IMR-90 (cell line): ENCODE data around the gene LAMC2. TPM values are rescaled to one million over a fixed set of nuclear protein-coding genes. Genes with fewer than 3 reads are reported as not detected.
A peak's percentile ranks its signal among the peaks of the same experiment; 100 is the strongest.

Experiments used
- ATAC-seq: fragments of 200-7000 bp; cut with Tn5 transposase; 2 replicates; pipeline ENCODE4 v1.9.1; 2020; ENCODE audit warnings: low read depth, mild to moderate bottlenecking, moderate library complexity
- BruUV-seq: library from RNA; stranded (reverse); fragments of 400-500 nt; replicated peaks from 2 replicates; lab custom pipeline; 2021; lab: Mats Ljungman, UMichigan
- CTCF ChIA-PET: fragments of 300-600 bp; formaldehyde crosslinking; extraction: SDS; loops from one replicate; lab custom pipeline; 2021; ENCODE audit warnings: antibody characterized with exemption; lab: Yijun Ruan, JAX
- POLR2A ChIA-PET: fragments of 300-600 bp; sonication (Branson Sonifier 250); formaldehyde crosslinking; loops from one replicate; lab custom pipeline; 2022; ENCODE audit warnings: antibody characterized with exemption; ENCODE audit not compliant: unreplicated experiment; lab: Charles Lee
- DNase-seq: peaks from one replicate; pipeline ENCODE4 v3.0.0; 2013
- H2AFZ ChIP-seq: replicated peaks from 2 replicates; pipeline ENCODE3; 2013; ENCODE audit warnings: low read length, mild to moderate bottlenecking; ENCODE audit not compliant: poor library complexity
- H2AK5ac ChIP-seq: 2 replicates; pipeline ENCODE4 v1.6.1; 2013; ENCODE audit warnings: low read depth, low read length, inconsistent platforms
- H2AK9ac ChIP-seq: replicated peaks from 2 replicates; pipeline ENCODE3; 2013; ENCODE audit warnings: mild to moderate bottlenecking, low read depth, low read length, moderate library complexity; ENCODE audit not compliant: poor library complexity
- H2BK120ac ChIP-seq: 2 replicates; pipeline ENCODE4 v1.6.1; 2013; ENCODE audit warnings: low read depth, low read length, inconsistent platforms
- H2BK15ac ChIP-seq: 3 replicates; pipeline ENCODE4 v1.6.1; 2013; ENCODE audit warnings: low read depth, low read length, inconsistent platforms
- H2BK20ac ChIP-seq: 2 replicates; pipeline ENCODE4 v1.6.1; 2013; ENCODE audit warnings: low read depth, mild to moderate bottlenecking, inconsistent platforms, low read length, moderate library complexity
- H2BK5ac ChIP-seq: 2 replicates; pipeline ENCODE4 v1.6.1; 2013; ENCODE audit warnings: mild to moderate bottlenecking, low read depth, low read length, inconsistent platforms; ENCODE audit not compliant: poor library complexity, severe bottlenecking
- H3K14ac ChIP-seq: replicated peaks from 2 replicates; pipeline ENCODE4 v1.6.1; 2013; ENCODE audit warnings: low read depth, low read length, inconsistent platforms
- H3K18ac ChIP-seq: 2 replicates; pipeline ENCODE4 v1.6.1; 2013; ENCODE audit warnings: low read depth, low read length, control low read depth
- H3K23ac ChIP-seq: 2 replicates; pipeline ENCODE4 v1.6.1; 2013; ENCODE audit warnings: low read depth, low read length, inconsistent platforms
- H3K27ac ChIP-seq: 2 replicates; pipeline ENCODE4 v1.5.1; 2013; ENCODE audit warnings: mild to moderate bottlenecking, control low read depth, low read length; ENCODE audit not compliant: insufficient read depth
- H3K27me3 ChIP-seq: 2 replicates; pipeline ENCODE4 v1.6.1; 2013; ENCODE audit warnings: low read length; ENCODE audit not compliant: control insufficient read depth, insufficient read depth
- H3K36me3 ChIP-seq: 2 replicates; pipeline ENCODE4 v1.6.1; 2013; ENCODE audit warnings: low read length, mixed read lengths; ENCODE audit not compliant: control insufficient read depth, insufficient read depth
- H3K4ac ChIP-seq: 2 replicates; pipeline ENCODE4 v1.6.1; 2013; ENCODE audit warnings: low read depth, low read length, inconsistent platforms
- H3K4me1 ChIP-seq: 2 replicates; pipeline ENCODE4 v1.6.1; 2013; ENCODE audit warnings: low read length, mixed read lengths; ENCODE audit not compliant: control insufficient read depth, insufficient read depth
- H3K4me2 ChIP-seq: 2 replicates; pipeline ENCODE4 v1.6.1; 2013; ENCODE audit warnings: low read depth, mild to moderate bottlenecking, control low read depth, low read length, moderate library complexity
- H3K4me3 ChIP-seq: 2 replicates; pipeline ENCODE4 v1.5.1; 2013; ENCODE audit warnings: low read depth, mild to moderate bottlenecking, control low read depth, low read length, moderate library complexity; ENCODE audit not compliant: insufficient read depth
- H3K56ac ChIP-seq: 2 replicates; pipeline ENCODE4 v1.6.1; 2013; ENCODE audit warnings: low read length, inconsistent platforms; ENCODE audit not compliant: insufficient read depth; ENCODE audit errors: extremely low read depth
- H3K79me1 ChIP-seq, 2 experiments: 2 replicates each; pipeline ENCODE4 v1.6.1; 2013; ENCODE audit warnings: low read length in 2 of 2, inconsistent platforms in 1 of 2, low read depth in 1 of 2
- H3K9ac ChIP-seq: 2 replicates; pipeline ENCODE4 v1.6.1; 2013; ENCODE audit warnings: low read depth, low read length, control low read depth
- H3K9me1 ChIP-seq: 2 replicates; pipeline ENCODE4 v1.6.1; 2013; ENCODE audit warnings: low read length, inconsistent platforms; ENCODE audit not compliant: insufficient read depth
- H3K9me3 ChIP-seq: 2 replicates; pipeline ENCODE4 v1.6.1; 2013; ENCODE audit warnings: low read length; ENCODE audit not compliant: control insufficient read depth, insufficient read depth
- H4K20me1 ChIP-seq: 2 replicates; pipeline ENCODE4 v1.6.1; 2013; ENCODE audit warnings: low read length, inconsistent platforms; ENCODE audit not compliant: insufficient read depth
- H4K5ac ChIP-seq: 2 replicates; pipeline ENCODE4 v1.6.1; 2013; ENCODE audit warnings: mild to moderate bottlenecking, low read depth, low read length, control low read depth
- H4K8ac ChIP-seq, 2 experiments: 2 replicates each; pipeline ENCODE4 v1.6.1; 2013; ENCODE audit warnings: low read depth in 2 of 2, low read length in 2 of 2, control low read depth in 1 of 2, inconsistent platforms in 1 of 2
- H4K91ac ChIP-seq: 2 replicates; pipeline ENCODE4 v1.6.1; 2013; ENCODE audit warnings: low read depth, low read length, inconsistent platforms; ENCODE audit not compliant: insufficient read depth
- CHD1 ChIP-seq: IDR thresholded peaks from 2 replicates; pipeline ENCODE4 v1.6.1; 2012; ENCODE audit warnings: low read depth, low read length, improper control_type of control experiment
- RCOR1 ChIP-seq: IDR thresholded peaks from 2 replicates; pipeline ENCODE4 v1.6.1; 2012; ENCODE audit warnings: mild to moderate bottlenecking, low read length, improper control_type of control experiment; ENCODE audit not compliant: insufficient replicate concordance
- dilution Hi-C: fragments of 300-500 bp; cut with HindIII; formaldehyde crosslinking; loops from one replicate; pipeline ENCODE4 v1.14.3; 2018; ENCODE audit warnings: low sequenced_read_pairs; ENCODE audit not compliant: unreplicated experiment
- in situ Hi-C: fragments of 300-500 bp; cut with MboI; formaldehyde crosslinking; loops from 3 replicates; pipeline ENCODE4 v1.14.3; 2019; ENCODE audit warnings: low sequenced_read_pairs, inconsistent platforms, mixed read lengths
- intact Hi-C: fragments of 100-400 bp; cut with micrococcal nuclease; formaldehyde crosslinking; loops from 2 replicates; pipeline ENCODE4 v1.10.0; 2022
- polyA plus RNA-seq, 3 experiments: library from polyadenylated mRNA; depleted of rRNA; stranded (reverse); fragments of >200 nt; gene quantifications; 2 replicates each; pipeline ENCODE4 v1.2.3, GENCODE V29; 2012; ENCODE audit warnings: low replicate concordance in 1 of 3
- total RNA-seq: library from RNA; depleted of rRNA; stranded (reverse); fragments of >200 nt; gene quantifications from 2 replicates; pipeline ENCODE4 v1.2.3, GENCODE V29; 2012

LAMC2 gene
- total and polyA plus RNA-seq, 2 of the 4 experiments (the other 2 are of a cell fraction): 2.3 to 2.8 TPM

- Histone ChIP-seq H4K8ac (no peak overlapping the region), H3K4me2 (no peak overlapping the region), H3K14ac (no peak overlapping the region), H2BK5ac (no peak overlapping the region), H3K56ac (no peak overlapping the region), H3K36me3 (no peaks in the 10 kb centered on the region), H4K91ac (no peak overlapping the region), H2BK15ac (0 out of 3 replicates have a peak overlapping the region, but pooled peaks have one; percentile 27), H3K27me3 (no peaks in the 10 kb centered on the region), H3K4me1 (peaks cover 12% of the 10 kb centered on the region), H2BK120ac (peak overlapping the region; percentile 22; the same call in 1 of the 2 replicates), H3K4ac (peak overlapping the region; percentile 31; the same call in 1 of the 2 replicates), H4K5ac (no peak overlapping the region), H3K4me3 (no peak overlapping the region), H2AFZ (no peak overlapping the region), H4K20me1 (no peaks in the 10 kb centered on the region), H3K79me1 (no peaks in the 10 kb centered on the region; a peak in 1 of 4 replicates), H3K27ac (no peak overlapping the region), H2BK20ac (no peak overlapping the region), H2AK9ac (no peak overlapping the region), H3K9me3 (no peaks in the 10 kb centered on the region), H3K18ac (no peak overlapping the region), H3K9ac (no peak overlapping the region), H2AK5ac (no peak overlapping the region), H3K23ac (no peak overlapping the region), H3K9me1 (peaks cover 13% of the 10 kb centered on the region)
- TF ChIP-seq RCOR1: no peak
- no peak for TF ChIP-seq CHD1
- ChIA-PET CTCF (no interaction called here), POLR2A (no interaction called here)
- intact Hi-C loops (no loop called here), dilution Hi-C loops (no loop called here), in situ Hi-C loops (loop anchor here (10.0 to 25.0 kb wide), 2 partner anchors 208 to 271 kb away; partner anchors contain the start of genes LAMC1 and SHCBP1L)
- BruUV-seq: no TSS peak
- ATAC-seq (no peak), DNase-seq (no peak)
These were observed 47.0 kb downstream of the LAMC2 start for GRCh38 chr1:183233113-183233512.
